MM.1S (cell line): ENCODE data around the gene NPFFR1.

Experiments
- DNase-seq: peaks from one replicate; pipeline ENCODE4 v3.0.0-alpha.2; 2015
- H2AFZ ChIP-seq: fragments of 300-600 bp; sonication (generic); 2 replicates; pipeline ENCODE4 v1.6.0; 2016; ENCODE audit warnings: antibody characterized with exemption, low read length
- H3F3A ChIP-seq: fragments of 300-600 bp; sonication (generic); 2 replicates; pipeline ENCODE4 v1.6.1; 2016; ENCODE audit warnings: mild to moderate bottlenecking, antibody characterized with exemption, low read length, moderate library complexity, mixed read lengths; ENCODE audit not compliant: insufficient read depth
- H3K27ac ChIP-seq: fragments of 300-600 bp; sonication (generic); 2 replicates; pipeline ENCODE4 v1.5.1; 2016; ENCODE audit warnings: mild to moderate bottlenecking, low read length
- H3K27me3 ChIP-seq: fragments of 300-600 bp; sonication (generic); replicated peaks from 2 replicates; pipeline ENCODE4 v1.6.0; 2016; ENCODE audit warnings: low read length; ENCODE audit not compliant: insufficient read depth
- H3K36me3 ChIP-seq: fragments of 300-600 bp; sonication (generic); replicated peaks from 2 replicates; pipeline ENCODE4 v1.6.1; 2016; ENCODE audit warnings: mild to moderate bottlenecking, low read length, mixed read lengths; ENCODE audit not compliant: insufficient read depth
- H3K4me1 ChIP-seq: fragments of 300-600 bp; sonication (generic); 2 replicates; pipeline ENCODE4 v1.6.1; 2016; ENCODE audit warnings: low read length, mixed read lengths
- H3K4me2 ChIP-seq: fragments of 300-600 bp; sonication (generic); 2 replicates; pipeline ENCODE4 v1.6.0; 2016; ENCODE audit warnings: low read depth, low read length
- H3K4me3 ChIP-seq: fragments of 300-600 bp; sonication (generic); 2 replicates; pipeline ENCODE4 v1.5.1; 2016; ENCODE audit warnings: low read length, mixed read lengths
- H3K79me2 ChIP-seq: fragments of 300-600 bp; sonication (generic); 2 replicates; pipeline ENCODE4 v1.6.1; 2016; ENCODE audit warnings: mixed run types, low read length, mixed read lengths
- H3K9ac ChIP-seq: fragments of 300-600 bp; sonication (generic); 2 replicates; pipeline ENCODE4 v1.6.1; 2016; ENCODE audit warnings: low read length, mixed read lengths
- H3K9me2 ChIP-seq: fragments of 300-600 bp; sonication (generic); replicated peaks from 2 replicates; pipeline ENCODE4 v1.6.1; 2016; ENCODE audit warnings: mild to moderate bottlenecking, low read length, mixed read lengths; ENCODE audit not compliant: insufficient read depth
- H3K9me3 ChIP-seq: fragments of 300-600 bp; sonication (generic); replicated peaks from 2 replicates; pipeline ENCODE4 v1.6.1; 2016; ENCODE audit warnings: mild to moderate bottlenecking, low read length, mixed read lengths; ENCODE audit not compliant: insufficient read depth
- H4K20me1 ChIP-seq: fragments of 300-600 bp; sonication (generic); 2 replicates; pipeline ENCODE4 v1.6.1; 2016; ENCODE audit warnings: mild to moderate bottlenecking, low read length, moderate library complexity, mixed read lengths; ENCODE audit not compliant: insufficient read depth
- EZH2 ChIP-seq: fragments of 300-600 bp; sonication (generic); optimal IDR thresholded peaks from 2 replicates; pipeline ENCODE3; 2017; ENCODE audit warnings: low read depth, mild to moderate bottlenecking, antibody characterized with exemption, low read length, mixed read lengths
- EZH2phosphoT487 ChIP-seq: fragments of 300-600 bp; sonication (generic); IDR thresholded peaks from 2 replicates; pipeline ENCODE4 v1.6.1; 2018; ENCODE audit warnings: antibody characterized with exemption, low read length
- TF ChIP-seq, protein P1 (sequence below): fragments of 300-600 bp; sonication (generic); IDR thresholded peaks from 2 replicates; pipeline ENCODE4 v1.5.1; 2016; ENCODE audit warnings: antibody characterized with exemption, low read length, mixed read lengths

The NPFFR1 gene

DNA sequence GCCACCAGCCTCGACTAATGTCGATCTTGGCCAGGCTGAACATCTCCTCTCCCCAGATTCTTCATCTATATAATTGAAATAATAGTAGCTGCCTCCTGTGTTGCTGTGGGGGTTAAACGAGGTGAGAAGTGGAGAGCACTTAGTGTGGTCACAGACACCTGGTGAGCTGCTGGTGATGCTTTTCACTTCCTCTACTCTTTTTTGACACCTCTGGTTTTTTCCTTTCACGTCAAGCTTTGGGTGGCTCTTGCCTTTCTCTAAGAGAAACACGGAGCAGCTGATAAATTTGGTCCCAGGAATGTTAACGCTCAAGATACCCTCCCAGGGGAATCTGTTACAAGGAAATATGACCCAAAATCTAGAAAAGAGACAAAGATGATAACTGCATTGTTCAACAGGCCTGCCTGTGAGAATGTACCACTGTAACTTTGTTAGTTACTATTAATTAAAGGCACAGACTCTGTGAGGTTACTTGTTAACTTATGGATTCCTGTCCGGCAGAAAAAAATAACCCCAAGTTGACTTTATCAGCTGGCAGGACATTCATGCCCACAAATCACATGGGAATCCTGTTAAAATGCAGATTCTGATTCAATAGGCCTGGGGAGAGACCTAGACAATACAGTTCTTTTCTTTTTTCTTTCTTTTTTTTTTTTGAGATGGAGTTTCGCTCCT is 9.5 kb upstream of the NPFFR1 start:
- no peaks in the 10 kb centered on the region for H3K27me3 ChIP-seq
- H3K27ac ChIP-seq, result peak overlapping the region; percentile 52; the same call in 1 of the 2 replicates
- H3K9me2 ChIP-seq, result no peaks in the 10 kb centered on the region
- no peaks in the 10 kb centered on the region for H3K36me3 ChIP-seq
- no peaks in the 10 kb centered on the region for H3K9me3 ChIP-seq
- H2AFZ ChIP-seq, result peak overlapping the region; percentile 60; the same call in 1 of the 2 replicates
- peaks cover 7% of the 10 kb centered on the region; the same call in 1 of the 2 replicates for H3F3A ChIP-seq
- H3K9ac ChIP-seq, result peak overlapping the region; percentile 7; the same call in 1 of the 2 replicates
- no peaks in the 10 kb centered on the region for H3K79me2 ChIP-seq
- no peak for TF ChIP-seq EZH2
- no peak for TF ChIP-seq EZH2phosphoT487
- TF ChIP-seq, protein P1, sequence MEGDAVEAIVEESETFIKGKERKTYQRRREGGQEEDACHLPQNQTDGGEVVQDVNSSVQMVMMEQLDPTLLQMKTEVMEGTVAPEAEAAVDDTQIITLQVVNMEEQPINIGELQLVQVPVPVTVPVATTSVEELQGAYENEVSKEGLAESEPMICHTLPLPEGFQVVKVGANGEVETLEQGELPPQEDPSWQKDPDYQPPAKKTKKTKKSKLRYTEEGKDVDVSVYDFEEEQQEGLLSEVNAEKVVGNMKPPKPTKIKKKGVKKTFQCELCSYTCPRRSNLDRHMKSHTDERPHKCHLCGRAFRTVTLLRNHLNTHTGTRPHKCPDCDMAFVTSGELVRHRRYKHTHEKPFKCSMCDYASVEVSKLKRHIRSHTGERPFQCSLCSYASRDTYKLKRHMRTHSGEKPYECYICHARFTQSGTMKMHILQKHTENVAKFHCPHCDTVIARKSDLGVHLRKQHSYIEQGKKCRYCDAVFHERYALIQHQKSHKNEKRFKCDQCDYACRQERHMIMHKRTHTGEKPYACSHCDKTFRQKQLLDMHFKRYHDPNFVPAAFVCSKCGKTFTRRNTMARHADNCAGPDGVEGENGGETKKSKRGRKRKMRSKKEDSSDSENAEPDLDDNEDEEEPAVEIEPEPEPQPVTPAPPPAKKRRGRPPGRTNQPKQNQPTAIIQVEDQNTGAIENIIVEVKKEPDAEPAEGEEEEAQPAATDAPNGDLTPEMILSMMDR, result no peak
- peak; percentile 70 for DNase-seq
- no peak overlapping the region for H3K4me3 ChIP-seq
- H3K4me1 ChIP-seq, result peaks cover 13% of the 10 kb centered on the region
- peak overlapping the region; percentile 24; the same call in 1 of the 2 replicates for H3K4me2 ChIP-seq
- no peaks in the 10 kb centered on the region for H4K20me1 ChIP-seq

GRCh38 chr10:70292004-70292403 is 8.2 kb upstream of the NPFFR1 start:
- H4K20me1 ChIP-seq, result no peaks in the 10 kb centered on the region

DNA sequence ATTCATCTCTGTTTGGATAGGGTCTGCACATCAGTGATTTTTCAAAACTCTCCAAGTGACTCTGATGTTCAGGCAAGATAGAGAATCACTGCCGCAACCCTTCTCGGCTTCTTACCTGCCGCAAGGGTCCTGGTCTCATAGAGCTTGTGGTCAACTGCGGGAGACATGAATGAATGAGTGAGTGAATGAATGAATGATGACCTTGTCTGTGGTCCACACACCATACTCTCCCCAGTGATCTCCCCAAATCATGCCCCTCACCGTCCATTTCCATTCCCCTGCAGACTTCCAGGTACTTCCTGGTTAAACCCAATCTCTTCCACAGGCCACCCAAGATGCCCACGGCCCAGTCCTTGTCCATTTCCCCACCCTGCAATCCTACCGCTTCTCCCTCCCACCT is 5.9 kb upstream of the NPFFR1 start:
- Histone ChIP-seq H3K4me2 (no peak overlapping the region), H3F3A (peaks cover 7% of the 10 kb centered on the region; the same call in 1 of the 2 replicates), H3K4me1 (peaks cover 13% of the 10 kb centered on the region), H3K9me3 (no peaks in the 10 kb centered on the region), H4K20me1 (no peaks in the 10 kb centered on the region), H3K27ac (no peak overlapping the region), H3K79me2 (no peaks in the 10 kb centered on the region), H3K4me3 (no peak overlapping the region), H2AFZ (no peak overlapping the region), H3K27me3 (no peaks in the 10 kb centered on the region), H3K9ac (no peak overlapping the region), H3K9me2 (no peaks in the 10 kb centered on the region), H3K36me3 (no peaks in the 10 kb centered on the region)
- TF ChIP-seq EZH2 (no peak), EZH2phosphoT487 (no peak)
- no peak for DNase-seq

More at GRCh38 chr10:70292004-70292403, 8.2 kb upstream of the NPFFR1 start:
- DNase-seq, result no peak
- H2AFZ ChIP-seq, result no peak overlapping the region
- no peaks in the 10 kb centered on the region for H3K27me3 ChIP-seq
- H3K9me2 ChIP-seq, result no peaks in the 10 kb centered on the region
- no peak overlapping the region for H3K4me2 ChIP-seq
- no peak overlapping the region for H3K9ac ChIP-seq
- H3K9me3 ChIP-seq, result no peaks in the 10 kb centered on the region
- H3K4me3 ChIP-seq, result no peak overlapping the region
- H3K36me3 ChIP-seq, result no peaks in the 10 kb centered on the region
- no peak overlapping the region for H3K27ac ChIP-seq
- H3K4me1 ChIP-seq, result peaks cover 13% of the 10 kb centered on the region
- peaks cover 7% of the 10 kb centered on the region; the same call in 1 of the 2 replicates for H3F3A ChIP-seq
- no peaks in the 10 kb centered on the region for H3K79me2 ChIP-seq
- TF ChIP-seq, protein P1, result no peak
- TF ChIP-seq EZH2 (no peak), EZH2phosphoT487 (no peak)

- TF ChIP-seq, protein P1, result no peak
- TF ChIP-seq EZH2 (no peak), EZH2phosphoT487 (no peak)
- Histone ChIP-seq H3K4me2 (no peak overlapping the region), H3K27me3 (no peaks in the 10 kb centered on the region), H3K9me3 (no peaks in the 10 kb centered on the region), H3K79me2 (no peaks in the 10 kb centered on the region), H3K9ac (no peak overlapping the region), H2AFZ (no peak overlapping the region), H3K4me3 (no peak overlapping the region), H4K20me1 (no peaks in the 10 kb centered on the region), H3K27ac (no peak overlapping the region), H3K9me2 (no peaks in the 10 kb centered on the region), H3K4me1 (no peaks in the 10 kb centered on the region), H3F3A (no peaks in the 10 kb centered on the region), H3K36me3 (no peaks in the 10 kb centered on the region)
- DNase-seq, result no peak
Observed at GRCh38 chr10:70286616-70287015, 2.8 kb upstream of the NPFFR1 start.
